IPS-NIHi7 (cell line): ENCODE data around the gene KRTAP4-4.
"Not testable (repeated sequence)": the region's sequence is repeated elsewhere in the genome, so short reads cannot be mapped to it uniquely, and the experiment has no call there.

ENCODE experiments used
- DNase-seq: peaks from one replicate; pipeline ENCODE4 v3.0.0; 2012; ENCODE audit warnings: mixed read lengths; ENCODE audit errors: extremely low spot score

Gene KRTAP4-4

DNA sequence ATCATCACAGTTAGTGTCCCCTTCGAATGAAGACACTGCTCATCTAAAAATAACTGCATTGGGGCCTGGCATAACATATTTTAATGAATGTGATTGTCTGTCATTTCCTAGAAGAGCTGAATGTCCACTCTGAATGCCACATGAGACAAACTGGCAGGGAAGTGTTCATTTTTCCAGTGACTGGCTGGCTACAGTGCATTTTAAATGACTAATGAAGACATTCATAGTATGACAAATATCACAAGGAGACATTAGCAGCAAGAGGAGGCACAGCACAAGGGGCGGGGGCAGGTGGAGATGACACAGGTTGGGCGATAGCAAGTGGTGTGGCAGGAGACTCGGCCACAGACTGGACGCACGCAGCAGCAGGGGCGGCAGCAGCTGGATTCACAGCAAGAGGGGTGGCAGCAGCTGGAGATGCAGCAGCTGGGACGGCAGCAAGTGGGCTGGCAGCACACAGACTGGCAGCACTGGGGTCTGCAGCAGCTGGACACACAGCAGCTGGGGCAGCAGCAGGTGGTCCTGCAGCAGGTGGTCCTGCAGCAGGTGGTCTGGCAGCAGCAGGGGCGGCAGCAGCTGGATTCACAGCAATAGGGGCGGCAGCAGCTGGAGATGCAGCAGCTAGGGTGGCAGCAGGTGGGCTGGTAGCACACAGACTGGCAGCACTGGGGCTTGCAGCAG, 11.4 kb downstream of the KRTAP4-4 start:
- DNase-seq = not testable (repeated sequence)

DNA sequence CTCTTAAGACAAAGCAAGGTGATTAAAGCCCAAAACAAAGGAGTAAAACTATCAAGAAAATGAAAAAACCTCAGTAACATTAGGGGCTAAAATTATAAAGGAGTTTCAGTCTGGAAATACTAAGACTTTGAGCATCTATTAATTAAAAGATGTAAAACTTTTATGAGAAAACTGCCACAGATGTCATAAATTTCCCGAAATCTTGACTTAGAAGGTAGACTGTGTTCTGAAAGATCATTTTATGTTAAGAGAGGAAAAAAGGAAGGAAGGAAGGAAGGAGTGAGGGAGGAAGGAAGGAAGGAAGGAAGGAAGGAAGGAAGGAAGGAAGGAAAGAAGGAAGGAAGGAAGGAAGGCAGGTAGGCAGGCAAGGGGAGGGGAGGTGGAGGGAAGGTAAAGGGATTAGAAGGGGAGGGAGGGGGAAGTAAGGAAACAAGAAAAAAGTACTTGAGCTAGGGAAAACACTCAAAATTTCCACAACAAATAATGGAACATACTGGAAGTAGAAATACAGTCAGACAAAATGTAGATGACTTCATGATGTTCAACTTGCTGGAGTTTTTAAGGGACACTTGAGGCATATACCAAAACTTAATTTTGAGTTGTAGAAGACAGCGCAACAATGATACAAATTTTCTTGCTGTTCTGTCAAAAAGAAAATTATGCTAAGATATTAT, 12.9 kb downstream of the KRTAP4-4 start:
- DNase-seq = no peak

DNA sequence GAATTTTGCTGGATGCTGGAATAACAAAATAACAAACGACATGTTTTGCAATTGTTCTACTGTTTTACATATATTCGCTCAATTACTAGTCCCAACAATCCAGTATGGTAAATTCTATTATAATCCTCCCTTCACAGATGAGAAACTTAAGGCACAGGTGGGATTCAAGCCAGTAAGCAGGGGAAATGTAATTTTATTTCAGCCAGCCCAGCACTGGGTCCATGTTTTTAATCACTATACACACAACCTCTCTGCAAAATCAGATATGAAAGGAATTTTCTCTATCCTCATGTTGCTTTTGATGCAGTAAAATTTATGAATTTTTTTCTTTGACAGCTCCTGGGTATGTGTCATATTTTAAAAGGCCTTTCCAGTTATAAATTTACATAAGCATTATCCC, 15.3 kb downstream of the KRTAP4-4 start:
- DNase-seq = no peak

DNA sequence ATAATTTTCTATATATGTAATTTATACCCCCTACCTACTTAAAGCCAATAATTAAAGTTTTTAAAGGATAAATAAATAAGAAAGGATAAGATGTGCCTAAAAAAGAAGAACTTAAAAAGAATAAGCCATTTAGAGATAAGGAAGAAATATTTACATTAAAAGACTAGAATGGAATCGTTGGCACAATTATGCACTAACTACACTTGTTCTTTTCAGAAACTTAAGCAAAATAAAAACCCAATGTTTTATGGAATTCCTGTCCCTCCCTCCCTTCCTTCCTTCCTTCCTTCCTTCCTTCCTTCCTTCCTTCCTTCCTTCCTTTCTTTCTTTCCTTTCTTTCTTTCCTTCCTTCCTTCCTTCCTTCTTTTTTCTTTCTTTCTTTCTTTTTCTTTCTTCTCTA, 15.7 kb downstream of the KRTAP4-4 start:
- DNase-seq = no peak

DNA sequence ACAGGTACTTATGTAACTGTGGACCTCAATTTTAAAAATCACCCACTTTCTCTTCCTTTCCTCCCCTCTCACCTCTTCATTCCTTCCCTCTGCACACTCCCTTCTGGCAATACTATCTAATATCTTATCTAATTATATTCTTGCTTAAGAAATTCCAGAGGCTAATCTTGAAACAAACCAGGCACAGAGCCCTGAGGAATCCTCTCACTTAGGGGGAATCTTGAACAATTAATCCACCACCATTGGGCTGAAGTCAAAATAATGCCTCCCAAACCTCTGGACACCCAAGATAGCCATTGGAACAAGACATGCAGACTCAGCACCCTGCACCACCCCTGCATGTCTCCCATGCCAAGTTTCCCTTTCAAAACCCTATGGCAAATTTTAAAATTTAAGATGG, 19.2 kb downstream of the KRTAP4-4 start:
- no peak for DNase-seq

DNA sequence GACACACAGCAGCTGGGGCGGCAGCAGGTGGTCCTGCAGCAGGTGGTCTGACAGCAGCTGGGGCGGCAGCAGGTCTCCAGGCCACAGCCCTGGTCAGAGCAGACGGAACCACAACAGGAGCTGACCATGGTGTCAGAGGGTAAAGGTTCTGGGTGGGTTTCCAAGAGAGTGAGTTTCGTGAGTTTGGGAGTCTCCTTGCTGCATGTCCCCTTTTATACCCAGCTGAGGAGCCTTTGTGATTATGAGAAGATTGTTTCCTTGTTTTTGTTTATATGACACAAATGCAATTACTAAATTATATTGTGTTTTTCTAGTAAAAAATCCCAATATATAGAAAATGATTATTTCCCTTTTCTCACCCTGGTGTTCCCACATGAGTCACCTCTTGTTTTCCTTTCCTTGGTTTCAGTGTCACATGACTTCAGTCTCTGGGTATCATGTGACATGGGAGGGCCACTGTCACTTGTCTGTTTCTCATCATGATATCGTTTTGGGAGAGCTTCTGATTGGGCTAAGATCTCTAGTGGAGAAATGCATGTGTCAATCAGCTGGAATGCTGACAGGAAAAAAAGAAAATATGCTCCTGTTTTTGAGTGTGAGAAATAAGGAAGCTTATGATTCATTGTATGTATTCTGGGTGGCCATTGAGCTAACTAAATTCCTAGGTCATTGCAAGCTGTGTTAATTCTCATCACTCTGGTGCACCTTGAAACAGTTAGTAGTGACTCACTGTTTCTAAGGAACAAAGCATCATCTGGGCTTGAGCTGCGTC, 20.0 kb downstream of the KRTAP4-4 start, which contains the start of gene KRTAP4-6:
Gene KRTAP4-6, minus strand, starts transcription at position 185 of the 772 bp plus-strand sequence. Its CDS starts 57 bp downstream, at position 128.
- no peak for DNase-seq

DNA sequence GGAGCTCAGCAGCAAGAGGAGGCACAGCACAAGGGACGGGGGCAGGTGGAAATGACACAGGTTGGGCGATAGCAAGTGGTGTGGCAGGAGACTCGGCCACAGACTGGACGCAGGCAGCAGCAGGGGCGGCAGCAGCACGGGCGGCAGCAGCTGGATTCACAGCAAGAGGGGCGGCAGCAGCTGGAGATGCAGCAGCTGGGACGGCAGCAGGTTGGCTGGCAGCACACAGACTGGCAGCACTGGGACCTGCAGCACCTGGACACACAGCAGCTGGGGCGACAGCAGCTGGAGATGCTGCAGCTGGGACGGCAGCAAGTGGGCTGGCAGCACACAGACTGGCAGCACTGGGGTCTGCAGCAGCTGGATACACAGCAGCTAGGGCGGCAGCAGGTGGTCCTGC, 20.7 kb downstream of the KRTAP4-4 start:
- not testable (repeated sequence) for DNase-seq

DNA sequence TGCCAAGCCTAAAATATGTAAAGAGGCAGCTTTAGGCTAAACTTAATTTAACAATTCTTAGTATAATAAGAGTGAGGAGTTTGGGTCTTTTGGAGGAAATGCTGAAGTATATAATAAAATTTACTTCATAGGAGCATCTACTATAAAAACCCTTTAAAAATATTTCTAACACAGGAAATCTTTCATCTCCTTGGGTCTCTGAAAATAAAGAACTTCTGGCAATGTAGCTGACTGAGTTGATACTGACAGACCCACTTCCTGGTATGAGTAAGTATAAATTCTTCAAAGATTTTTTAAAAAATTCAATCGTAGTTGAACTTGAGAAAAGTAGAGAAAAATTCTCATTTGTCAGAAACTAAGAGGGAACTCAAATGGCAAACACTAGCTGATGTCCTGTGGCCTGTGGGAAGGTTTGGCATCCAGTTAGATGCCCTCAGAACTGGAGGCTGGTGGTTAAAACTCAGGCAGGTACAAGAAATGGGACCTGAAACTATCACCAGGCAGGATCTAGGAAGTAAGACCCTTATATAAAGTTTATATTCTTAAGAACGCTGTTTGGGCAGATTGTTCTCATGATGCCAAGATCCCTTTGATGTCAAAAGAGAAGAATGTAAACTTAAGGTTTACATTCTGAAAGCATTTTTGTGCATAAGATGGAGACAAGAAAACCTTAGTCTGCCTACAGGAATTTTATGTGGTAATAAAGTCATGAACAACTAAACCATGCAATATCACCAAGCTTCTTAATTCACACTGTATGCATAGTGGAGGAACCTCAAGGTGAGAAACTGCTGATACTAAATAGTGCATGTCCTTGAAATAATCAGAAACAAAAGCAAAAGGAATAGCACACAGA, 26.4 kb downstream of the KRTAP4-4 start:
- DNase-seq = no peak

DNA sequence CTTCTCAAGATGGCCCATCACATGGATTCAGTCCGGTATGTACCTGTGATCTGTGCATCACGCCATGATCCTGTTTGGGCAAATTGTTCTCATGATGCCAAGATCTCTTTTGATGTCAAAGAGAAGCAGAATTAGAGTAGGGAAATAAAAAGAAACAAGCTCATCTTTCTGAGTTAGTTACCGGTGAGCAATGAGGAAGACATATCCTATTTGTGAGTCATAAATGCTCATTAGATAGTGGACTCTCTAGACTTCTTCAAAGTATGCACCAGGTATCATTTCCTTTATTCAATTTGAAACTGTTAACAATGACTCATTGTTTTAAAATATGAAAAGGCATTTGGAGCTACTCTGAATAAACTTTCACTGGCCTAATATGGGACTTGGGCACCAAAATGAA, 28.6 kb downstream of the KRTAP4-4 start:
- DNase-seq = no peak

DNA sequence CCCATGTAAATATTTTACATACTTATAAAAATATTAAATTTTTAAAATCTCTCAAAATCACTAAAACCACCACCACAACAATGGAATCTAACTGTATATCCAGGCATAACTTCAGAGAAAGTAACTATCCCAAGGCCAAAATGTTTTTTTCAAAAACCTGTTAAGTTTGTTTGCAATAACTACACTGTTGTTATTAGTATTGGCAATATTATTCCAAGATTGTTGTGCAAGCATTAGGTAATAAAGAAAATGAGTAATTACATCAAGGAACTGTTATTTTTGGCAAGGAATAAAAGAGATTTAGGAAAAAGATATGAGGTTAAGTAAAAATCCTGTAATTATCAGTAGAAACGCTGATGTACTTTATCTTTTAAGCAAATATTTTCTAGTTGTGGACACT, 33.2 kb downstream of the KRTAP4-4 start:
- DNase-seq = no peak

DNA sequence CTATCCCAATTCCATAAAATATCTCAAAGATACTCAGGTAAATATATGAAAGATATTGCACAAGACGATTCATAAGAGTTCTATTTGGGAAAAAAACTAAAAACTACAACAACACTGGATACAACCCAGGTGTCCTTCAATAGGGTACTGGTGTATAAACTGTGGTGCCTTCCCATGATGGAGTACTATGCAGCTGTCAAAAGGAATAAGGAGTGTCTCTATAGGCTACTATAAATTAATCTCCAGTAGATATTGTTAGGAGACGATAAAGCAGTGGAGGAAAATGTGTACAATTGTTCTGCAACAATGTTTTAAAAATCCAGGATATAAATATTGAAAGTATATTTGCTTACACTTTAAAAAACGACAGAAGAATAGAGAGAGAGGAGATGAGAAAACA, 34.1 kb downstream of the KRTAP4-4 start:
- no peak for DNase-seq

DNA sequence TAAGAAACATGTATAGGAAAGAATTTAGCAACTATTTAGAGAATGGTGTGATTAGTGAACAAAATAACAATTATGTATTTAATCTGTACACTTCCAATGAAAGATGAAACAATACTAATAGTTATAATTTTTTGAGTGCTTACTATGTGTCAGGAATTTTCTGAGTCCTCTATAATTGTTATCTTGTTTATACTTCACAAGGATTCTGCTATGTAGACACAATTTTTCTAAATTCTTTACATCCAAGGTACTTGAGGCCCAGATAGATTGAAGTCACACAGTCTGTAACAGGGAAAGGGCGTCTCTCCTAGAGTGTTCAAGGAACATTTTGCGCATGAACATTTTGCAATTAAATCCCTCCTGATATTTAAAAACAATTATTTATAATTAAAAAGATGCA, 35.5 kb downstream of the KRTAP4-4 start:
- DNase-seq = no peak

DNA sequence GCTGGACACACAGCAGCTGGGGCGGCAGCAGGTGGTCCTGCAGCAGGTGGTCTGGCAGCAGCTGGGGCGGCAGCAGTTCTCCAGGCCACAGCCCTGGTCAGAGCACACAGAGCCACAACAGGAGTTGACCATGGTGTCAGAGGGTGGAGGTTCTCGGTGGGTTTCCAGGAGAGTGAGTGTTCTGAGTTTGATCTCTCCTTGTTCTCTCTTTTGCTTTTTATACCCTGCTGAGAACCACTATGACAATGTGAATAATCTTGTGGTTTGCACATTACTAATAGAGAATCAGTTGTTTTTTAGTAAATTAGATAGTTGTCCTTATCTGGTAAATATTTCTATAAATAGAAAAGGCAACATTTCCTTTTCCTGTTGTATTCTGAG, 36.6 kb downstream of the KRTAP4-4 start, which contains the start of gene KRTAP4-12:
Gene KRTAP4-12, minus strand, starts transcription at position 192 of the 381 bp plus-strand sequence. Its CDS starts 60 bp downstream, at position 132.
- not testable (repeated sequence) for DNase-seq

DNA sequence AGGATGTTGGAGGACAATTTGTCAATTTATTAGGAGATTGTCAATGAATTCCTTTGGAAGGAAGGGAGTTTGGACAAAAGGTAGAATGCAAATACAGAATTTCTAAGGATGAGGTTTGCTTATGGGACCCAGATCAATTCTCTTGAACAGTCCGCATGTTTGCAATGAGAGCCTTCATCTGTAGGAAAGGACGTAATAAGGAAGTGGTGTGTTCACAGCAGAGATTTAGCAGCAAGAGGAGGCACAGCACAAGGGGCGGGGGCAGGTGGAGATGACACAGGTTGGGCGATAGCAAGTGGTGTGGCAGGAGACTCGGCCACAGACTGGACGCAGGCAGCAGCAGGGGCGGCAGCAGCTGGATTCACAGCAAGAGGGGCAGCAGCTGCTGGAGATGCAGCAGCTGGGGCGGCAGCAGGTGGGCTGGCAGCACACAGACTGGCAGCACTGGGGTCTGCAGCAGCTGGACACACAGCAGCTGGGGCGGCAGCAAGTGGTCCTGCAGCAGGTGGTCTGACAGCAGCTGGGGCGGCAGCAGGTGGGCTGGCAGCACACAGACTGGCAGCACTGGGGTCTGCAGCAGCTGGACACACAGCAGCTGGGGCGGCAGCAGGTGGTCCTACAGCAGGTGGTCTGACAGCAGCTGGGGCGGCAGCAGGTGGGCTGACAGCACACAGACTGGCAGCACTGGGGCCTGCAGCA, 37.1 kb downstream of the KRTAP4-4 start:
- not testable (repeated sequence) for DNase-seq

DNA sequence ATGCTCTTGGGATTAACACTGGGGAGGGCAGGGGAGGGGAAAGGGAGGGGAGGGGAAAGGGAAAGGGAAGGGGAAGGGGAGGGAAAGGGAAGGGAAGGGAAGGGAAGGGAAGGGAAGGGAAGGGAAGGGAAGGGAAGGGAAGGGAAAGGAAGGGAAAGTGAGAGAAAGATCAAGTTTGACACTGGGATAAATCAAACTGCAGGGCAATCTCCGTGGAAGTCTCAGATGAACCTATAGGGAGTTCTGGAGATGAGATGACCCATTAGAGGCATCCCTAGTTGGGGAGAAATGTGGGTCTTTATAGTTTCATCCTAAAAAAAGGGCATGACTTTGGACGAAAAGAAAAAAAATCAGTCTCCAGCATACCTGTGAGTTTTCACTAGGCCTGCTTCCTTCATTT, 38.8 kb downstream of the KRTAP4-4 start:
- DNase-seq = no peak

DNA sequence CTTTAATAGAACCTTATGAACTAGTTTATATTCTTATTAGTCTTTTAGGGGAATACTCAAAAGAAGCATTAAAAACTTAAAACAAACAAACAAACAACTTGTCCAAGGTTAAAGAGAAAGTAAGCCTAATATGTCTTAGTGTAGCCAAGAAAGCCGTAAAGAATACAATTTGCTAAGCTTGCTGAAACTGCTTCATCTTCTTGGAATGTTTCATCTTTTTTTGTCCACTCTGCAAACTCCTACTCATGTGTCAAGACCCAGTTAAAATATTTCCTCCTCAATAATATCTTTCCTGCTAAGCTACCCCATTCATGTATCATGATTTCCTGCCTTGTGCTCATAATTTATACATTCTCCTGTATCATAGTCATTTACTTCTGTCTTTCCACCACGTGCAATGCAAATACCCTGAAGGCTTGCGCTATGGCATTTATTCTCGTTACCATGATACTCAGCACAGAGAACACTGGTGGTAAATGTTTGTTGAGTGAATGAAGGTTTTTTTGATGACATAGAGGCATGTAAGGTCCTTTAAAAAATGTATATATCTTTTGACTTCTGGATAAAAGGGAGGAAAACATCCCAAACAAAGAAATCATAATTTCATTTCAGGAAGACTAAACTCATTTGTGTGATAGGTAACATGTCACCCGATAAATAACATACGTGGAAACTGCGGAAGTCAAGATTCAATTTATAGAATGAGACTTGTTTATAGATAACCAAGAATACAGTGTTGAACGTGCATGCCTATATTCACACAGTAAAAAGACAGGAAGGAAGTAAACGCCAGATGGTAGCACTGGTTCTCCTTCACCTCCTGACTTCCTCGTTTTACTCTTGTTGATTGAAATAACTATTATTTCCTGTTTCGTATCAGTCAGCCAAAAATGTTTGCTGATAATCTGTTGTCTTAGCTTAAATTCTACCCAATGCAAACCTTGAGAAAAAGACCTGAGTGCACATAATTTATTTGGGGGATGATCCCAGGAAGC, 40.6 kb downstream of the KRTAP4-4 start:
- not testable (repeated sequence) for DNase-seq

DNA sequence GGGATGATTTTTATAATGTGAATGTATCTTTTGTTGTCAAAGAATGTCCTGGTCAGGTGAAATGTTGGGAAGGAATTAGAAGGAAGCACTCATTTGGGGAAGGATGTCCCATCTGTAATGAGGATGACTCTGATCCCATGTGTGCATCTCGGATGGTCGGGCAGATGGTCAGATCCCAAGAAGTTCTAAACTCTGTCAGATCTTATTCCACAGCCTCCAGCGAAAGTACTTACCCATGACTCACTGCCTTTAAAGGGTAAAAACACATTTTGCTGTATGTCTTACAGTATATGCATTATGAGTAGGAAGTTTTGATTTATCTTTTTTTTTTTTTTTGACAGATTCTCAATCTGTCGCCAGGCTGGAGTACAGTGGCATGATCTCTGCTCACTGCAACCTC, 41.8 kb downstream of the KRTAP4-4 start:
- no peak for DNase-seq

DNA sequence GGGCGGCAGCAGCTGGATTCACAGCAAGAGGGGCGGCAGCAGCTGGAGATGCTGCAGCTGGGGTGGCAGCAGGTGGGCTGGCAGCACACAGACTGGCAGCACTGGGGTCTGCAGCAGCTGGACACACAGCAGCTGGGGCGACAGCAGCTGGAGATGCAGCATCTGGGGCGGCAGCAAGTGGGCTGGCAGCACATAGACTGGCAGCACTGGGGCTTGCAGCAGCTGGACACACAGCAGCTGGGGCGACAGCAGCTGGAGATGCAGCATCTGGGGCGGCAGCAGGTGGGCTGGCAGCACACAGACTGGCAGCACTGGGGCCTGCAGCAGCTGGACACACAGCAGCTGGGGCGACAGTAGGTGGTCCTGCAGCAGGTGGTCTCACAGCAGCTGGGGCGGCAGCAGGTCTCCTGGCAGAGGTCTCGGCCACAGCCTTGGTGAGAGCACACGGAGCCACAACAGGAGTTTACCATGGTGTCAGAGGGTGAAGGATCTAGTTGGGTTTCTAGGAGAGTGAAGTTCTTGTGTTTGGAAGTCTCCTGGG, 42.6 kb downstream of the KRTAP4-4 start, which contains the start of gene KRTAP4-11:
Gene KRTAP4-11, minus strand, starts transcription at position 528 of the 541 bp plus-strand sequence. Its CDS starts 58 bp downstream, at position 470.
- not testable (repeated sequence) for DNase-seq

DNA sequence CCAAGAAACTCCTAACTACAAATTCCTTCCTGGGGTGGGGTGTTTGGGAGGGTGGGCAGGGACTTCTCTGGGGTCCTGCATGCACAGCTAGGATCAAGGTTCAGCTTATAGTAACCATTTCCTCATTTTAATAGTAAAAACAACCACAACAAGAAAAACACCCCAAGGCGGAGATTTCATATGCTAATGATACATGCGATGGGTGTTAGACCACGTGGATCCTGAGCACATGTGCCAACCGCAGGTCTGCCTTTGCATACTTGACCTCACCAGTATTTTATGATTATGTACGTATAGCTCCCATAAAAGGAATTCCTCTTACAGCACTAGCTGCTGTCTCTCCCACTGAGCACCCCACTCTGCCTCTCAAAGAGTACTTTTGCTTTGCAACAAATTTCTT, 44.3 kb downstream of the KRTAP4-4 start:
- DNase-seq = no peak
